Skeletal muscle satellite cell (primary cell): ENCODE results near the gene SPATA31E1. TPM values are rescaled to one million over a fixed set of nuclear protein-coding genes. Genes with fewer than 3 reads are reported as not detected.
"Not testable (repeated sequence)": the region's sequence is repeated elsewhere in the genome, so short reads cannot be mapped to it uniquely, and the experiment has no call there.

ENCODE experiments used
- H3K27me3 ChIP-seq: 2 replicates; pipeline ENCODE4 v1.7.0; 2013; ENCODE audit warnings: low read length; ENCODE audit not compliant: control insufficient read depth, insufficient read depth
- H3K36me3 ChIP-seq: 2 replicates; pipeline ENCODE4 v1.7.0; 2013; ENCODE audit warnings: mild to moderate bottlenecking, control low read depth, low read length; ENCODE audit not compliant: insufficient read depth
- H3K4me1 ChIP-seq: 2 replicates; pipeline ENCODE4 v1.7.0; 2013; ENCODE audit warnings: low read length; ENCODE audit not compliant: control insufficient read depth, insufficient read depth
- H3K4me2 ChIP-seq: 2 replicates; pipeline ENCODE4 v1.7.0; 2013; ENCODE audit warnings: mild to moderate bottlenecking, low read length
- H3K4me3 ChIP-seq: 2 replicates; pipeline ENCODE4 v1.7.0; 2013; ENCODE audit warnings: low read length
- H3K9ac ChIP-seq: 2 replicates; pipeline ENCODE4 v1.7.0; 2013; ENCODE audit warnings: mild to moderate bottlenecking, low read depth, low read length, moderate library complexity
- H3K9me3 ChIP-seq: replicated peaks from 2 replicates; pipeline ENCODE4 v1.7.0; 2013; ENCODE audit warnings: mild to moderate bottlenecking, control low read depth, low read length
- total RNA-seq: library from RNA; depleted of rRNA; stranded (reverse); fragments of >200 nt; gene quantifications from 2 replicates; pipeline ENCODE4 v1.2.3, GENCODE V29; 2012; rRNA removed

Gene SPATA31E1
- total RNA-seq, result under 0.01 TPM in 1 of 2 replicates, not detected in the other

GRCh38 chr9:87882627-87883026 is at the start of gene SPATA31E1:
SPATA31E1 (plus strand) TSS chr9:87882877; CDS start chr9:87882892, 15 bp downstream.
- H3K36me3 ChIP-seq, result no peaks in the 10 kb centered on the region
- no peak within 1 kb of the TSS for H3K9ac ChIP-seq
- H3K27me3 ChIP-seq, result peaks cover 6% of the 10 kb centered on the region
- no peak within 1 kb of the TSS for H3K4me2 ChIP-seq
- H3K4me1 ChIP-seq, result peaks cover 16% of the 10 kb centered on the region
- H3K9me3 ChIP-seq, result no peaks in the 10 kb centered on the region
- H3K4me3 ChIP-seq, result no peak within 1 kb of the TSS

DNA sequence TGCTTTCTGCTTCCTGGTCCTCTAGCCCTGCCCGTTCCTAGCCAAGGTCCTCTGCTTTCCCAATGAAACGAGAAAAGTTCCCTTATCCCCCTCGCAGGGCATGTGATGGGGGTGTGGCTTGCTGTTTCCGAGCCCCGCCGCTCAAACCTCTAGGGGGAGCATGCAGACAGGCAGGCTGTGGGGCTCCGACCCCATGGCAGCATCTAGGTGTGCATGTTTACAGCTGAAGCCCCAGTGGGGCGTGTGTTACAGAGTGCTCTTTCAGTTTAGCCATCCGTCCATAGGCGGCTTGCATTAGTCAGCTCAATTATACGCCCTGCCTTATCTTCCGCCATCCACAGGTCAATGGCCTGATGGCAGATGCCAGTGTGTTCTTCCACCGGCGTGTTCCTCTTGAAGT is 48.3 kb upstream of the SPATA31E1 start:
- Histone ChIP-seq H3K4me3 (no peak overlapping the region), H3K36me3 (no peaks in the 10 kb centered on the region), H3K4me1 (peaks cover 8% of the 10 kb centered on the region), H3K4me2 (no peak overlapping the region), H3K27me3 (peaks cover 12% of the 10 kb centered on the region), H3K9me3 (no peaks in the 10 kb centered on the region), H3K9ac (no peak overlapping the region)

GRCh38 chr9:87836536-87836935 is 46.1 kb upstream of the SPATA31E1 start:
- Histone ChIP-seq H3K4me1 (no peaks in the 10 kb centered on the region), H3K9me3 (no peaks in the 10 kb centered on the region), H3K4me3 (no peak overlapping the region), H3K9ac (no peak overlapping the region), H3K4me2 (no peak overlapping the region), H3K27me3 (peaks cover 12% of the 10 kb centered on the region), H3K36me3 (no peaks in the 10 kb centered on the region)

DNA sequence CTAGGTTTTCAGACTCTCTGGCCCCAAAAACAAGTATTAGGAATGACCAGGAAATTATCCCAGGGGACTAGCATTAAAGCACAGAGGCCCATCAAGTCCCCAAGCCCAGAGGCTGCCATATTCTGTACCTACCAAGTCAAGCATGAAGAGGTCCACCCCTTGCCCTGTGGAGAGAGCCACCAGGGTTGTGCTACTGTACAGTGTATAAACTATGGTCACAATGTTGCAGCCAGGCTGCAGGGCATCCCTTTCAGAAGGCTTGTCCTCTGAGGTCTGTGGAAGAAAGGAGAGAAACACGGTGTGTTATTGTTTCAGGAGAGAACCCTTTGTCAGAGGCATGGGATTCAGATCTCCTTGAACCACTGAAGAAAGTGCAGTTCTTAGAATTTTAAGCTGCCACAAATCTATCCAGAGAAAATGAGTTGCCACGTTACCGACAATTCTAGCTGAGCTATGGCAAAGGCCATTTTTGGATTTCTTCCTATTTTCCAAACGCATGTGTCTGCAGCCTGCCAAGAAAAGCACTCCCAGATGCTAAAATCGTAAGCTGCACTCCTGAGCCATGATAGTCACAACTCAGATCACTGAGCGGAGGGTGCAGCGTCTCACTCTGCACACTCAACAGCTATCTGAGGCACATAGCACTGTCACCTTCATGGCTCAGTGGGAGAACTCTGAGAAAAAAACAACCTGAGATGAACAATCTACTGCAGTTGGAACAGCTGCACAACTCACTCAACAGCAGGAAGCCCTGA is 45.5 kb upstream of the SPATA31E1 start:
- no peak overlapping the region for H3K9ac ChIP-seq
- no peaks in the 10 kb centered on the region for H3K9me3 ChIP-seq
- H3K36me3 ChIP-seq, result no peaks in the 10 kb centered on the region
- H3K4me2 ChIP-seq, result no peak overlapping the region
- H3K4me1 ChIP-seq, result no peaks in the 10 kb centered on the region
- H3K27me3 ChIP-seq, result peaks cover 12% of the 10 kb centered on the region
- H3K4me3 ChIP-seq, result no peak overlapping the region

GRCh38 chr9:87840134-87840533 is 42.5 kb upstream of the SPATA31E1 start:
- no peaks in the 10 kb centered on the region for H3K4me1 ChIP-seq
- no peak overlapping the region for H3K9ac ChIP-seq
- H3K4me3 ChIP-seq, result no peak overlapping the region
- H3K4me2 ChIP-seq, result no peak overlapping the region
- H3K9me3 ChIP-seq, result no peaks in the 10 kb centered on the region
- no peaks in the 10 kb centered on the region for H3K36me3 ChIP-seq
- H3K27me3 ChIP-seq, result peaks cover 10% of the 10 kb centered on the region

DNA sequence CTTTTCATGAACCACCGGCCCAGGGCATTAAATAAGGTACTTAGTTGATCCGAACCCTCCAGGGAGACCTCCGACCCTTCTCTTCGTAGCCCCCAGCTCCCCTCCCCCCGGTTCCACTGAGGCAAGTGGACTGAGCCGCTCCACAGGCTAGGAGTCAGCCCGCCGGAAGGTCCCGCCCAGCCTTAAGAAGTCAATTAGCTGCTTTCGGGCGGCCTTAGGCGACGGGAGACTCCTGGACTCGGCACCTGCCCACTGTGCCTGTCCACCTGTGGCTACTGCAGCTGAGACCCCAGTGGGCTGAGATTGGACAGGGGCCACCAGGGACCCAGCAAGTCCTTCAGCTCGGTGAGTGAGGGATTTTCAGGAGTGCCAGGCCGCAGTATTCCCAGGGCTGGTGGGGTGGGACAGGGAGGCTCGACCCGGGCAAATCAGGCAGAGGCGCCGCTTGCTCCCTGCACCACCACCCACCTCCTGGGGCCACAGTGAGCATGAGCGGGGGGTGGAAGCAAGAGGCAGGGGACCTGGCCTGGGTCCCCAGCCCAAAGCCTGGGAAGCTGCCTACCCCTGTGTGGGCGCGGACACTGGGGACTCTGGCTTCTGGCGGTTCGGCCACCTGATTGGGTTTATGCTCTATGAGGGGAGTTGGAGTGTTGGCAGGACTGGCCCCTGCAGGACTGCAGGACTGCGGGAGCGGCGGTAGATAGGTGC is 39.6 kb upstream of the SPATA31E1 start:
- Histone ChIP-seq H3K4me1 (no peaks in the 10 kb centered on the region), H3K9ac (no peak overlapping the region), H3K4me3 (no peak overlapping the region), H3K27me3 (no peaks in the 10 kb centered on the region), H3K9me3 (no peaks in the 10 kb centered on the region), H3K36me3 (no peaks in the 10 kb centered on the region), H3K4me2 (no peak overlapping the region)

GRCh38 chr9:87844506-87844905 is 38.2 kb upstream of the SPATA31E1 start:
- H3K4me1 ChIP-seq, result no peaks in the 10 kb centered on the region
- H3K9me3 ChIP-seq, result no peaks in the 10 kb centered on the region
- no peaks in the 10 kb centered on the region for H3K36me3 ChIP-seq
- H3K27me3 ChIP-seq, result no peaks in the 10 kb centered on the region
- H3K4me3 ChIP-seq, result no peak overlapping the region
- no peak overlapping the region for H3K9ac ChIP-seq
- no peak overlapping the region for H3K4me2 ChIP-seq

DNA sequence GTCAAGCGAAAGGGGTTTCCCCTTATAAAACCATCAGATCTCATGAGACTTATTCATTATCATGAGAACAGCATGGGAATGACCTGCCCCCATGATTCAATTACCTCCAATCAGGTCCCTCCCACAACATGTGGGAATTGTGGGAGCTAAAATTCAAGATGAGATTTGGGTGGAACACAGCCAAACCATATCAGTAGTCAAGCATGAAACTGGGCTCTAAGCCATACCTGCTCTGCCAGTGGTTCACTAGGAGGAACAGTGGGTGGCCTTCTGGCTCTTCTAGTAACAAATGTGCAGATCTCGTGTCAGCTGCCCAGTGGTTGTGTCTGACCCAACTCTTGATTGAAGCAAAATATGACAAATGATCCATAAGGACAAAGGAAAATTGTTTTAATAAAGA is 34.9 kb upstream of the SPATA31E1 start:
- H3K27me3 ChIP-seq, H3K36me3 ChIP-seq, H3K9me3 ChIP-seq, H3K4me3 ChIP-seq, H3K4me2 ChIP-seq, H3K4me1 ChIP-seq, H3K9ac ChIP-seq: not testable (repeated sequence)

DNA sequence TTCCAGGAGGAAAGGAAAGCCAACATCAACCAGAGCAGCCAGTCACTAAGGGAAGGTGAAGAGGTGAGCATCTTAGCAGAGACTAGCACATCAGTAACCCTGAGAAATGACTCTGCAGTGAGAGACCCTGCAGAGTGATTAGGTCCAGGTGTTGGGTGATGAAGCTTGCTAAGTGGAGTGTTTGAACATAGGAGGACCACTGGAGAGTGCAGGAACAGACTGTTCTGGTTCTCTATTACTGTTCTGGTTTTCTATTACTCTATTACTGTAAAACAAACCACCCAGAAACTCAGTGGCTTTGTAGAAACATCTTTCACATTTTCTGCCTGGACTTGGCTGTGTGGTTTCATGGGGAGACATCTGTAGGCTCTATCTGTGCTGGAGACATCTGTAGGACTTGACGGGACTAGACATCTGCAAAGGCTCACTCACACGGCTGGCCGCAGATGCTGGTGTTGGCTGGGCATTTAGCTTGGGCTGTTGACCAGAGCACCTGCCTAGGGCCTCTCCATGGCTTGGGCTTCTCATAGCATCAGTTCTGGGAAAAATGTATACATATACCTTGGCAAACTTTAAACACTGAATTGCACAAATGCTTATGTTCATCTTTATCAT is 33.4 kb upstream of the SPATA31E1 start:
- Histone ChIP-seq H3K36me3 (no peaks in the 10 kb centered on the region), H3K4me2 (no peak overlapping the region), H3K4me1 (peaks cover 9% of the 10 kb centered on the region), H3K27me3 (no peaks in the 10 kb centered on the region), H3K4me3 (no peak overlapping the region), H3K9ac (no peak overlapping the region), H3K9me3 (no peaks in the 10 kb centered on the region)

- no peak overlapping the region for H3K4me2 ChIP-seq
- no peak overlapping the region for H3K9ac ChIP-seq
- no peaks in the 10 kb centered on the region for H3K9me3 ChIP-seq
- H3K4me3 ChIP-seq, result no peak overlapping the region
- H3K4me1 ChIP-seq, result peaks cover 9% of the 10 kb centered on the region
- H3K27me3 ChIP-seq, result no peaks in the 10 kb centered on the region
- H3K36me3 ChIP-seq, result no peaks in the 10 kb centered on the region
Observed at GRCh38 chr9:87850391-87850790, 32.3 kb upstream of the SPATA31E1 start.

GRCh38 chr9:87851186-87851585 is 31.5 kb upstream of the SPATA31E1 start:
- not testable (repeated sequence) for H3K9ac ChIP-seq, H3K4me2 ChIP-seq, H3K9me3 ChIP-seq, H3K4me1 ChIP-seq, H3K4me3 ChIP-seq, H3K27me3 ChIP-seq, H3K36me3 ChIP-seq
